Osteoblast (primary cell): ENCODE measurements around the gene GATC. TPM values are rescaled to one million over a fixed set of nuclear protein-coding genes. Genes with fewer than 3 reads are reported as not detected.
"Not testable (repeated sequence)": the region's sequence is repeated elsewhere in the genome, so short reads cannot be mapped to it uniquely, and the experiment has no call there.

Experiments
- DNase-seq: peaks from one replicate; pipeline ENCODE4 v3.0.0; 2011; ENCODE audit warnings: low spot score, mixed read lengths; ENCODE audit not compliant: insufficient read length; ENCODE audit errors: missing footprints
- H2AFZ ChIP-seq: 2 replicates; pipeline ENCODE4 v1.6.0; 2011; ENCODE audit warnings: mild to moderate bottlenecking, low read length
- H3K27ac ChIP-seq: 2 replicates; pipeline ENCODE4 v1.5.1; 2011; ENCODE audit warnings: mild to moderate bottlenecking, low read depth, low read length, moderate library complexity
- H3K27me3 ChIP-seq: 2 replicates; pipeline ENCODE4 v1.6.0; 2012; ENCODE audit warnings: mild to moderate bottlenecking, control low read depth, inconsistent platforms, low read length, moderate library complexity; ENCODE audit not compliant: insufficient read depth
- H3K36me3 ChIP-seq: 2 replicates; pipeline ENCODE4 v1.5.1; 2011; ENCODE audit warnings: mild to moderate bottlenecking, low read length, control low read depth, moderate library complexity; ENCODE audit not compliant: insufficient read depth
- H3K4me1 ChIP-seq: 2 replicates; pipeline ENCODE4 v1.5.1; 2011; ENCODE audit warnings: mild to moderate bottlenecking, low read length, control low read depth, moderate library complexity; ENCODE audit not compliant: insufficient read depth
- H3K4me2 ChIP-seq: 2 replicates; pipeline ENCODE4 v1.6.0; 2011; ENCODE audit warnings: mild to moderate bottlenecking, low read length; ENCODE audit not compliant: insufficient read depth
- H3K4me3 ChIP-seq: fragments of 200-600 bp; sonication (generic); 3 replicates; pipeline ENCODE4 v1.5.1; 2012; ENCODE audit warnings: mild to moderate bottlenecking, low read length, inconsistent platforms; ENCODE audit not compliant: insufficient read depth
- H3K79me2 ChIP-seq: 2 replicates; pipeline ENCODE4 v1.6.0; 2012; ENCODE audit warnings: mild to moderate bottlenecking, low read length, control low read depth, inconsistent platforms; ENCODE audit not compliant: insufficient read depth
- H3K9me3 ChIP-seq: 2 replicates; pipeline ENCODE4 v1.5.1; 2011; ENCODE audit warnings: low read depth, low read length, control low read depth
- H4K20me1 ChIP-seq: 2 replicates; pipeline ENCODE4 v1.6.0; 2012; ENCODE audit warnings: mild to moderate bottlenecking, low read length, control low read depth; ENCODE audit not compliant: insufficient read depth
- CTCF ChIP-seq: IDR thresholded peaks from 2 replicates; pipeline ENCODE4 v1.5.1; 2011; ENCODE audit warnings: mild to moderate bottlenecking, low read depth, low read length, moderate library complexity; ENCODE audit errors: extremely low read depth
- total RNA-seq: library from RNA; depleted of rRNA; stranded (reverse); fragments of >200 nt; gene quantifications from 2 replicates; pipeline ENCODE4 v1.2.3, GENCODE V29; 2012

Gene GATC
- total RNA-seq, 1 donor = 14.5 TPM

- peaks cover 60% of the 10 kb centered on the region for H3K79me2 ChIP-seq
Observed at GRCh38 chr12:120439646-120440247, 6.5 kb upstream of the GATC start.

GRCh38 chr12:120444676-120445075, 1.6 kb upstream of the GATC start:
- peaks cover 15% of the 10 kb centered on the region for H4K20me1 ChIP-seq
- H3K27me3 ChIP-seq = no peaks in the 10 kb centered on the region
- H3K4me1 ChIP-seq = peaks cover 18% of the 10 kb centered on the region
- H2AFZ ChIP-seq = no peak overlapping the region
- H3K9me3 ChIP-seq = no peaks in the 10 kb centered on the region
- no peak overlapping the region for H3K4me3 ChIP-seq
- TF ChIP-seq CTCF = no peak
- peaks cover 37% of the 10 kb centered on the region for H3K36me3 ChIP-seq
- DNase-seq = no peak
- H3K4me2 ChIP-seq = peak overlapping the region; percentile 79
- peaks cover 84% of the 10 kb centered on the region for H3K79me2 ChIP-seq
- no peak overlapping the region for H3K27ac ChIP-seq

More at GRCh38 chr12:120439646-120440247, 6.5 kb upstream of the GATC start:
- Histone ChIP-seq H3K27ac (no peak overlapping the region), H3K9me3 (no peaks in the 10 kb centered on the region), H3K4me1 (peaks cover 14% of the 10 kb centered on the region), H3K4me3 (peak overlapping the region; percentile 20), H3K27me3 (no peaks in the 10 kb centered on the region), H3K36me3 (peaks cover 35% of the 10 kb centered on the region), H3K4me2 (peak overlapping the region; percentile 98), H4K20me1 (peaks cover 15% of the 10 kb centered on the region), H2AFZ (no peak overlapping the region)
- peak; percentile 89 for DNase-seq
- peak; percentile 49 for TF ChIP-seq CTCF

- H3K36me3 ChIP-seq = peaks cover 35% of the 10 kb centered on the region
- H3K27ac ChIP-seq = peak overlapping the region; percentile 80
- H3K27me3 ChIP-seq, H3K9me3 ChIP-seq, DNase-seq, H4K20me1 ChIP-seq: not testable (repeated sequence)
- H3K4me1 ChIP-seq = peaks cover 14% of the 10 kb centered on the region
- H3K4me3 ChIP-seq = peak overlapping the region; percentile 91
- H3K4me2 ChIP-seq = peak overlapping the region; percentile 79
- H2AFZ ChIP-seq = peak overlapping the region; percentile 99
- H3K79me2 ChIP-seq = peaks cover 77% of the 10 kb centered on the region
Observed at GRCh38 chr12:120446844-120447178, 567 bp downstream of the GATC start.

- Histone ChIP-seq H3K4me3 (no peak overlapping the region), H3K27ac (no peak overlapping the region), H3K36me3 (peaks cover 31% of the 10 kb centered on the region), H2AFZ (no peak overlapping the region), H3K9me3 (no peaks in the 10 kb centered on the region), H3K4me2 (peak overlapping the region; percentile 79), H3K4me1 (peaks cover 14% of the 10 kb centered on the region), H3K27me3 (no peaks in the 10 kb centered on the region), H3K79me2 (peaks cover 76% of the 10 kb centered on the region), H4K20me1 (peaks cover 15% of the 10 kb centered on the region)
- no peak for TF ChIP-seq CTCF
- DNase-seq = no peak
Observed at GRCh38 chr12:120447992-120448391, 1.7 kb downstream of the GATC start.

GRCh38 chr12:120452524-120452923, 6.3 kb downstream of the GATC start:
- H3K4me3 ChIP-seq, H3K4me1 ChIP-seq, H2AFZ ChIP-seq, H3K4me2 ChIP-seq, H3K27ac ChIP-seq, H3K9me3 ChIP-seq, H3K27me3 ChIP-seq, DNase-seq: not testable (repeated sequence)
- Histone ChIP-seq H4K20me1 (peaks cover 20% of the 10 kb centered on the region), H3K79me2 (peaks cover 43% of the 10 kb centered on the region), H3K36me3 (peaks cover 36% of the 10 kb centered on the region)
